ENCODE measurements around the gene SYNE3.
A peak's percentile ranks its signal among the peaks of the same experiment; 100 is the strongest.

SYNE3 gene

GRCh38 chr14:95489214-95490137 lies 27.0 kb downstream of the SYNE3 start:
- peak; percentile 44 for DNase-seq (ENCODE audit: low spot score)

DNA sequence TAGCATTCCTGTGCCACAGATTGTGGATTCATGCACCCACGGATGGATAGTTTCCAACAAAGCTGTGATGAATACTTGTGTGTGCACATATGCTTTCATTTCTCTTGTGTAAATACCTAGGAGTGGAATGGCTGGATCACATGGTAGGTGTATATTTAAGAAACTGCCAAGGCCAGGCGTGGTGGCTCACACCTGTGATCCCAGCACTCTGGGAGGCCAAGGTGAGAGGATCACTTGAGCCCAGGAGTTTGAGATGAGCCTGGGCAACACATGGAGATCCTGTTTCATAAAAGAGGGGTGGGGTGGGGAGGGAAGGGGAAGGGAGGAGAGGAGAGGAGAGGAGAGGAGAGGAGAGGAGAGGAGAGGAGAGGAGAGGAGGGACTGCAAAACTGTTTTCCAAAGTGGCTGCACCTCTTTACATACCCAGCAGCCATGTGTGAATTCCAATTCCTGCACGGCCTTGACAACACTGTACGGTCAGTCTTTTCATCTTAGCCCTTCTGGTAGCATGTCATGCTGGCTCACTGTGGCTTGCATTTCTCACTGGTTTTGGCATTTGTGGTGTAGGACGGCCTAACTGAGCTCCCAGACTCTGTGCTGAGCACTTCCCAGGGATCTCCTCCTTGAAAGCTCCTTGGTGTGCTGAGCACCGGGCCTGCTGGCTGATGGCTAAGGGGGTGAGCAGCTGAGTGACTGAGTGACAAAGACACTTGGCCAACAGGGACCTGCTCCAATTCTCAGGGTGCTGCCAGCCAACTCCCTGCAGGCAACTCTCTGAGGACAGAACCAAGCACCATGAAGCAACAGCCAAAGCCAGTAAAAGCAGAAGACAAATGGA lies 27.9 kb downstream of the SYNE3 start:
- DNase-seq (ENCODE audit: low spot score), result peak; percentile 74

DNA sequence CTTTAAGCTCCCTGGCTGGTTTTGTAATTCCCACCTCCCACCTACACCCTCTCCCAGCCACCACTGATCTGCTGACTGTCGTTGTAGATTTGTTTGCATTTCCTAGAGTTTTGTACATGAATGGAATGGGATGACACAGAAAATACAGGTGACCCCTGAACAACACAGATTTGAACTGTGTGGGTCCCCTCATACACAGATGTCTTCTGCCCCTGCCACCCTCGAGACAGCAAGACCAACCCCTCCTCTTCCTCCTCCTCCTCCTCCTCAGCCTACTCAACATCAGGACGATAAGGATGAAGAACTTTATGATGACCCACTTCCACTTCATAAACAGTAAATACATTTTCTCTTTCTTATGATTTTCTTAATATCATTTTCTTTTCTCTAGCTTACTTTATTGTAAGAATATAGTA lies 28.8 kb downstream of the SYNE3 start:
- no peak for DNase-seq (ENCODE audit: low spot score)

- DNase-seq (ENCODE audit: low spot score), result no peak
These were observed 29.4 kb downstream of the SYNE3 start for GRCh38 chr14:95486875-95487668.

- no peak for DNase-seq (ENCODE audit: low spot score)
These were observed 31.1 kb downstream of the SYNE3 start for GRCh38 chr14:95485222-95485819.

GRCh38 chr14:95484296-95484695 lies 32.2 kb downstream of the SYNE3 start:
- no peak for DNase-seq (ENCODE audit: low spot score)

GRCh38 chr14:95483309-95484165 lies 32.9 kb downstream of the SYNE3 start:
- no peak for DNase-seq (ENCODE audit: low spot score)

- no peak for DNase-seq (ENCODE audit: low spot score)
These were observed 33.7 kb downstream of the SYNE3 start for GRCh38 chr14:95482627-95483308.

DNA sequence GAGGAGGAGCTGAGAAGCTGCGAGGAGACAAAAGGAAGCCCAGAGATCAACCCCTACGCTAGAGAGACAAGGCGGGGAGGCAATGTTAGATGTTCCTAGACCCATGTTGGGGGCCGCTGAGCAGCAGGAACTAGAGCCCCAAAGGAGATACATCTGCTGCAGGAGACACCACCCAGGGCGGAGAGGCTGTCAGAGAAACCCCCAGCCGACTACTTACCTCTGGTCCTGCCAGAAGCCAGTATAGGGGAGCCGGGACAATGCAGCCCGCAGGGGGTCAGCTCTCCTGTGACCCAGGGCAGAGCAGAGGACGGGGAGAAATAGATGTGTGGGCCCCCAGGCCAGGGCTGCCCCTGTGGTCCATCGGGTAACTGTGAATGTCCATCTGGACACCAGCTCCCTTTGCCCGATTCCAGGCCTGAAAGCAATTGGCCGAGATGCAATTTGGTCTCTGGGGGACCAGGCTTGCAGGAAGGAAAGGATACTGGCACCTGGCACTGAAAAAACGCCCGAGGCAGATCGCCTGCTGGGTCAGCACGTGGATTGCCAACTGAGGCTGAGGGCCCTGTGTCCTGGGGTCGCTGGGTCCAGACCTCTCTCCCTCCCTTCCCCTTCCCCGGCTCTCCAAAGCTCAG lies 34.9 kb downstream of the SYNE3 start:
- DNase-seq (ENCODE audit: low spot score), result no peak

DNA sequence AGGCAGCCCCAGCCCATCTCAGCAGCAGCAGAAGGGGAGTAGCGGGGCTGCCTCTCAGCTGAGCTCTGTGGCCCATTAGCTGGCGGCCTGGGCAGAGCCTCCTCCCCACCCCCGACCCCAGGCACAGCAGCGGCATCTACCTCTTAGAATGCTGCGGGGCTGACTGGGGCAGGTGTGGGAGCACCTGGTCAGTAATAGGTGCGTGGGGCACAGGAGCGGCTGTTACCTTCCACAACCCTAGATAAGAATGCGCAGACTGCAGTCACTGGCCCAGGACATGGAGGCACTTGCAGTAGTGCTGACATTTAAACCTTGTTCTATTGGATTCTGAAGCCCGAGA lies 35.6 kb downstream of the SYNE3 start:
- no peak for DNase-seq (ENCODE audit: low spot score)

GRCh38 chr14:95480109-95480886 lies 36.2 kb downstream of the SYNE3 start:
- no peak for DNase-seq (ENCODE audit: low spot score)

- no peak for DNase-seq (ENCODE audit: low spot score)
These were observed 37.0 kb downstream of the SYNE3 start for GRCh38 chr14:95479494-95479893.

DNA sequence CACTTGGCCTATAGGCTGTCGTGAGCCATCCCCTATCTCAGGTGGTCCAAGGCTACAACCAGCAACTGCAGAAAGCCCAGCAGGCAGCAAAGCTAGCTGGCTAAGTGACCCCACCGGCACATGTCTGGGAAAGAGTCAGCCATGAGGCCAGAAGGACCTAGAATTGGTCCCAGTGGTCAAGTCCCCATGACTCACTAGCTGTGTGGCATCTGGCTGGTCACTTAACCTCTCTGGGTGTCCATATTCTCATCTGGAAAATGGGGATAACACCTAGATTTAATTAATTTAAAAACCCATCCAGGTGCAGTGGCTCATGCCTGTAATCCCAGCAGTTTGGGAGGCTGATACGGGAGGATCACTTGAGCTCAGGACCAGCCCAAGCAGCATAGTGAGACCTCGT lies 37.6 kb downstream of the SYNE3 start:
- no peak for DNase-seq (ENCODE audit: low spot score)

- DNase-seq (ENCODE audit: low spot score), result no peak
These were observed 38.1 kb downstream of the SYNE3 start for GRCh38 chr14:95478309-95478708.

DNA sequence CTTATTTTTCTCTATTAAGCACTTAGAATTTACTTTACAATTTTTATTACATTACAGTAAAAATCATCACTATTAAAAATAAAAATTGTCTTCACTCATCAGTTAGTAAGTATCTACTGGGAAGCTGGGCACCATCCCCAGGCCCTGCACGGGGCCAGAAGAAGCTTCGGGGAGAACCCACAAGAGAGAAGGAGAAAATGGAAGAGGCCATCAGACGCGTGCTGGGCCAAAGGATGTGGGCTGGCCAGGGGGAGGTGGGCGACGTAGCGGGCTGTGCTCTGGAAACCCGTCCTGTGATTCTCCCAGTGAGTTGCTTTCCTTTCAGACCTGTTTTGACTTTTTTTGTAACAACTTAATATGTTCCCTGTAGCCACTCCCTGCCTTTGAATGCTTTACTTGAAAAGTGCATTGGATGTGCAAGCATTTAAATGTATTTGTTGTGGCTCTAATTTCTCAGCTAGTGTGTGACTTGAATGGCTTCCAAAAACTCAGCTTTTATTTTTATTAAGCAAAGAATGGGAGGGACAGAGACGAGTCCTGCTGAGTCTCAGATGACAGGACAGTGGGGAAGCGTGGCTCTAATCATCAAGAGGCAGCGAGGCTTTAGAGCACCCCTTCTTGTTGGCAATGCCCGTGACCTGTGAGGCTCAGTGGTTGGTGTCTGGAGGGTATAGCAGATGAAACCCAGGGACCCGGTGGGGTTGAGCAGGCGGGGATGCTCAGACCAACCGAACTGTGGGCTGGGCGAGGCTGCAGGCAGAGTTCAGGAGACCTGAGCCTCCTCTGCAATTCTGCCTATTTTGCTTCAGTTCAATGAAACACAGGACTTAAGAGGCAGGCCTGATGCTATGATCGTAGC lies 38.8 kb downstream of the SYNE3 start:
- DNase-seq (ENCODE audit: low spot score), result no peak

GRCh38 chr14:95476747-95477146 lies 39.7 kb downstream of the SYNE3 start:
- DNase-seq (ENCODE audit: low spot score), result no peak

- no peak for DNase-seq (ENCODE audit: low spot score)
These were observed 40.8 kb downstream of the SYNE3 start for GRCh38 chr14:95475540-95476240.
